ENCODE data around the gene STXBP6.

DNA sequence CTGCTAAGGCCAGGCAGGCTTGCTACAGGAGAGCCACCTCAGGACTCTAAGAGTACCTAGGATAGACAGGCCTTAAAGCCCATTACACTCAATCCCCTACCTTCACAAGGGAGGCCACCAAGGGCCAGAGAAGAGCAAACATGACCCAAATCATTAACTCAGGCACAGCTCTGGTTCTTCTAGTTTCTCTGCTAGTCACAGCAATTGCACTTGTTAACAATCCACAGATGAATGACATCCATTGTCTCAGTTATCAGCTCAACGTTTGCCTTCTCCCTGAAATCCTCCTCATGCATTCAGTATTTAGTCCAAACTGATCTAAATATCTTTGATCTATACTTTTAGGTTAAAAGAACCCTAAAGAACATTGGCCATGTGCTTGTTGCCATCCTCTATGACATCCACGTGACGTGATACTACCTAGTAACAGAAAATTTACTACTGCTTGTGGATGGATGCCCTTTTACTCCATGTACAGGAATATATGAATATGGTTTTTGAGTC is 164.5 kb downstream of the STXBP6 start:
- TF ChIP-seq, protein P1, sequence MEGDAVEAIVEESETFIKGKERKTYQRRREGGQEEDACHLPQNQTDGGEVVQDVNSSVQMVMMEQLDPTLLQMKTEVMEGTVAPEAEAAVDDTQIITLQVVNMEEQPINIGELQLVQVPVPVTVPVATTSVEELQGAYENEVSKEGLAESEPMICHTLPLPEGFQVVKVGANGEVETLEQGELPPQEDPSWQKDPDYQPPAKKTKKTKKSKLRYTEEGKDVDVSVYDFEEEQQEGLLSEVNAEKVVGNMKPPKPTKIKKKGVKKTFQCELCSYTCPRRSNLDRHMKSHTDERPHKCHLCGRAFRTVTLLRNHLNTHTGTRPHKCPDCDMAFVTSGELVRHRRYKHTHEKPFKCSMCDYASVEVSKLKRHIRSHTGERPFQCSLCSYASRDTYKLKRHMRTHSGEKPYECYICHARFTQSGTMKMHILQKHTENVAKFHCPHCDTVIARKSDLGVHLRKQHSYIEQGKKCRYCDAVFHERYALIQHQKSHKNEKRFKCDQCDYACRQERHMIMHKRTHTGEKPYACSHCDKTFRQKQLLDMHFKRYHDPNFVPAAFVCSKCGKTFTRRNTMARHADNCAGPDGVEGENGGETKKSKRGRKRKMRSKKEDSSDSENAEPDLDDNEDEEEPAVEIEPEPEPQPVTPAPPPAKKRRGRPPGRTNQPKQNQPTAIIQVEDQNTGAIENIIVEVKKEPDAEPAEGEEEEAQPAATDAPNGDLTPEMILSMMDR (IDR thresholded peaks at IDR 0.05; ENCODE audit: insufficient read depth, low read length) = no peak
- no peak for TF ChIP-seq GABPA (IDR thresholded peaks at IDR 0.05; ENCODE audit: low read depth)
- TF ChIP-seq, protein P2, sequence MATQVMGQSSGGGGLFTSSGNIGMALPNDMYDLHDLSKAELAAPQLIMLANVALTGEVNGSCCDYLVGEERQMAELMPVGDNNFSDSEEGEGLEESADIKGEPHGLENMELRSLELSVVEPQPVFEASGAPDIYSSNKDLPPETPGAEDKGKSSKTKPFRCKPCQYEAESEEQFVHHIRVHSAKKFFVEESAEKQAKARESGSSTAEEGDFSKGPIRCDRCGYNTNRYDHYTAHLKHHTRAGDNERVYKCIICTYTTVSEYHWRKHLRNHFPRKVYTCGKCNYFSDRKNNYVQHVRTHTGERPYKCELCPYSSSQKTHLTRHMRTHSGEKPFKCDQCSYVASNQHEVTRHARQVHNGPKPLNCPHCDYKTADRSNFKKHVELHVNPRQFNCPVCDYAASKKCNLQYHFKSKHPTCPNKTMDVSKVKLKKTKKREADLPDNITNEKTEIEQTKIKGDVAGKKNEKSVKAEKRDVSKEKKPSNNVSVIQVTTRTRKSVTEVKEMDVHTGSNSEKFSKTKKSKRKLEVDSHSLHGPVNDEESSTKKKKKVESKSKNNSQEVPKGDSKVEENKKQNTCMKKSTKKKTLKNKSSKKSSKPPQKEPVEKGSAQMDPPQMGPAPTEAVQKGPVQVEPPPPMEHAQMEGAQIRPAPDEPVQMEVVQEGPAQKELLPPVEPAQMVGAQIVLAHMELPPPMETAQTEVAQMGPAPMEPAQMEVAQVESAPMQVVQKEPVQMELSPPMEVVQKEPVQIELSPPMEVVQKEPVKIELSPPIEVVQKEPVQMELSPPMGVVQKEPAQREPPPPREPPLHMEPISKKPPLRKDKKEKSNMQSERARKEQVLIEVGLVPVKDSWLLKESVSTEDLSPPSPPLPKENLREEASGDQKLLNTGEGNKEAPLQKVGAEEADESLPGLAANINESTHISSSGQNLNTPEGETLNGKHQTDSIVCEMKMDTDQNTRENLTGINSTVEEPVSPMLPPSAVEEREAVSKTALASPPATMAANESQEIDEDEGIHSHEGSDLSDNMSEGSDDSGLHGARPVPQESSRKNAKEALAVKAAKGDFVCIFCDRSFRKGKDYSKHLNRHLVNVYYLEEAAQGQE (IDR thresholded peaks at IDR 0.05; ENCODE audit: insufficient replicate concordance, low read depth) = no peak
- TF ChIP-seq POLR2AphosphoS5 (IDR thresholded peaks at IDR 0.05; ENCODE audit: low read depth) = no peak
- TF ChIP-seq SPI1 (IDR thresholded peaks at IDR 0.05; ENCODE audit: borderline replicate concordance, low read depth) = no peak
